Measurements from ENCODE around the gene CEACAM20. TPM values are rescaled to one million over a fixed set of nuclear protein-coding genes. Genes with fewer than 3 reads are reported as not detected.
"Not testable (repeated sequence)": the region's sequence is repeated elsewhere in the genome, so short reads cannot be mapped to it uniquely, and the experiment has no call there.

CEACAM20 gene
- polyA plus RNA-seq, 3 donors, result not detected

DNA sequence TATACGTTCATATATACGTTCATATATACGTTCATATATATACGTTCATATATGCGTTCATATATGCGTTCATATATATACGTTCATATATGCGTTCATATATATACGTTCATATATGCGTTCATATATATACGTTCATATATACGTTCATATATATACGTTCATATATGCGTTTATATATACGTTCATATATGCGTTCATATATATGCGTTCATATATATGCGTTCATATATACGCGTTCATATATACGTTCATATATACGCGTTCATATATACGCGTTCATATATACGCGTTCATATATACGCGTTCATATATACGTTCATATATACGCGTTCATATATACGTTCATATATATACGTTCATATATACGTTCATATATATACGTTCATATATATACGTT, 21.5 kb upstream of the CEACAM20 start:
- not testable (repeated sequence) for DNase-seq (ENCODE audit: low read depth in 3 of 3, low spot score in 2 of 3)

DNA sequence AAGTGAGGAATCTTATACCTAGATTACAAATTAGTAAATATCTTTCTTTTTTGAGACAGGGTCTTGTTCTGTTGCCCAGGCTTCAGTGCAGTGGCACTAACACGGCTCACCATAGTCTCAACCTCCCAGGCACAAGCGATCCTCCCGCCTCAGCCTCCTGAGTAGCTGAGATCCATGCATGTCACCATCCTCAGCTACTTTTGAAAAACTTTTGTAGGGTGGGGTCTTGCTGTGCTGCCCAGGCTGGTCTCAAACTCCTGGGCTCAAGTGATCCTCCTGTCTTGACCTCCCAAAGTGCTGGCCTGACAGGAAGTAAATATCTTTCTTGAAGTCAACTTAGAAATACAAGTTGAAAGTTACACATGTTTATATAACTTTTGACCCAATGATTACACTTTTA, 20.0 kb upstream of the CEACAM20 start:
- no peak for DNase-seq (ENCODE audit: low read depth in 3 of 3, low spot score in 2 of 3)

DNA sequence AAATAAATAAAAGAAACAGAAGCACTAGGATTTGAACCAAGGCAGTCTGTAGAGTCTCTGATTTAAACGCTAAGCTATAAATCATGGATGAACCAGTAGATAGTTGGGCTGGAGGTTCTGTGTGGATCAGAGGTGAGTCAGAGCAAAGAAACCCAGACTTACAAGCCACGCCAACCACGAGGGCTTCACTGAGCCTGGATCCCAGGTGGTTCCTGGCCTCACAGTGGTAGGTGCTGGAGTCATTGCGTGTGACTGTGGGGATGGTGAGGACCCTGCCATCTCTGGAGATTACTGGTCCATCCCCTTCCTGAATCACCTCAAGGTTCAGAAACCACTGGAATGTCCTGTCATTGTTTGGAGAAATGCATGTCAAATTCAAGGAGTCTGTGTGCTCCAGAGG, 19.3 kb upstream of the CEACAM20 start:
- no peak for DNase-seq (ENCODE audit: low read depth in 3 of 3, low spot score in 2 of 3)

DNA sequence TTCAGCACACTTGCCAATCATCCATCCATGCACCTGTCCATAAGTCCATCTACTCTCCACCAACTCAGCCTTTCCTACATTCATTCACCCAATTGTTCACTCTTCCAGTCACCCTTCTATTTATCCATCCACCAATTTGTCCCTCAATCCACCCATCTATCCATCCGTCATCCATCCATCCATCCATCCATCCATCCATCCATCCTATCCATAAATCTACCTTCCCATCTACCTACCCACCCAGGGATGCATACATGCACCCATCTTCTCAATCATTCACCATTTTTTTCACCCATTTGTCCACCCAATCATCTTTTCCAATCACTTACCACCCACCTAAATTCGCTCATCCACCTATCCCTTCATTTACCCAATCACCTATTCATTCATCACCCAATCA, 14.6 kb upstream of the CEACAM20 start:
- no peak for DNase-seq (ENCODE audit: low read depth in 3 of 3, low spot score in 2 of 3)

DNA sequence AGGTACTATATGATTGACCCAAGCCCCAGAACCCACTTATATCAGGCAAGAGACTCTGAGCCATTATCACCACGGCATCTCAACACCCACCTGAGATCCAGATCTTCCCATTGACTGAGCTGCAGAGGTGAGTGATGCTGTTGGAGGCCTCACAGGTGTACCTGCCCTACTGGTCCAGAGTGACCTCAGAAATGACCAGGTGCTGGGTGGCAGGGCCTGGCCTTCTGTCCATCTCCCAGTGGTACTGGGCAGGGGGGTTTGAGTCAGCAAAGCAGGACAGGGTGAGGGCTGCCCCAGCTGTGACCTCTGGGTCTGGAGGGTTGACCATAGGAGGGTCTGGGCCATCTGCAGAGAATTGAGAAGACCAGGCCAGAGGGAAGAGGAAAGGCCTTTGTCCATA, 13.2 kb upstream of the CEACAM20 start:
- DNase-seq (ENCODE audit: low read depth in 3 of 3, low spot score in 2 of 3), result no peak

DNA sequence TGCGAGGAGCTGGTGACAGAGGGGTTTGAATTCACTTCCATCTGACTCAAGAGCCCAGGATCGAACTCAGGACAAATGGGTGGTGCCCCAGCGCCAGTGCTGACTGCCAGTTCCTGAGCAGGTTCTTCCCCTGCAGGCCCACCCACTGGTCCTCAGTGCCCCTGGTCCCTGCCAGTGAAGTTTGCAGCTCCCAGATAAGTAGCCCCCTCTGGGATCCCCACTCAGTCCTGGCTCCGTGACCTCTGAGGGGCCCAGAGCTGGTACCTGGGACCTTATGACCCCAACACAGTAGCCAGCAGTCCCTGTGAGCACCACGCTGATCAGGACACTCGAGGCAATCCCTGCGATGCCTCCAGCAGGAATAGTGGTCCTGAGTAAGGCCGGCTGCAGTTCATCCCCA, 11.3 kb upstream of the CEACAM20 start:
- DNase-seq (ENCODE audit: low read depth in 3 of 3, low spot score in 2 of 3), result no peak

DNA sequence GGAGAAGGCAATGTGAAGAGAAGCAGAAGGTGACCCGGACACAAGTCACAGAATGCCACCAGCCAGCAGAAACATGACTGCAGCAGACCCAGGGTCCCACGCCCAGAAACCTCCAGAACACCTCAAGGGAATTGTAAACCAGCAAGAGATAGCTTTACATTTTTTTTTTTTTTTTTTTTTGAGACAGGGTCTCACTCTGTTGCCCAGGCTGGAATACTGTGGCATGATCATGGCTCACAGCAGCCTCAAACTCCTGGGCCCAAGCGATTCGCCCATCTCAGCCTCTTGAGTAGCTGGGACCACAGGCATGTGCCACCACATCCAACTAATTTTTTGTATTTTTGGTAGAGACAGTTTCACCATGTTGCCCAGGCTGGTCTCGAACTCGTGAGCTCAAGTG, 10.5 kb upstream of the CEACAM20 start:
- no peak for DNase-seq (ENCODE audit: low read depth in 3 of 3, low spot score in 2 of 3)

DNA sequence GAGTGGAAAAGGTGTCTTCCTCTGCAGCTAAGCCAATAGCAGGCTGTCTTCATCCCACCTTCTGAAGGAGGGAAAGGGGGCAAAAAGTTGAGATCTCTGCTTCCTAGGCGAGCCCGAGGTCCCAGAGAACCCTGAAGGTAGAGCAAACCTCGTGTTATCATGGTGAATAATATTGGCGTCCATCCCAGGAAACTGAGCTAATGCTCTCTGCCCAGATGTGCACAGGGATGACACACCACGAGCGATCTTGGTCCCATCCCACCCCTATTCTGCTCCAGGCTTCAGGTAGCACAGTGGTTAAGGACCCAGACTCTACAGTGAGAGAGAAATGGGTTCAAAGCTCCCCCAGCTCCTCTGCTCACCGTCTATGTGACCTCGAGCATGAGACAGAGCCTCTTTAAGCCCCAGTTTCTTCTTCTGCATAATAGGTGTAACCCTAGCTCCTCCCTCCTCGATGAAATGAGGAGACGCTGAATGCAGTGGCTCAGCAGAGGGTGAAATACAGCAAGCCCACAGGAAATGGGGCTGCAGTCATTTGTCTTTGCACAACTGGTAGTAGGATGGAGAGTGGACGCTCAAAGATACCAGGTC, 9.9 kb upstream of the CEACAM20 start:
- DNase-seq (ENCODE audit: low read depth in 3 of 3, low spot score in 2 of 3), result no peak

DNA sequence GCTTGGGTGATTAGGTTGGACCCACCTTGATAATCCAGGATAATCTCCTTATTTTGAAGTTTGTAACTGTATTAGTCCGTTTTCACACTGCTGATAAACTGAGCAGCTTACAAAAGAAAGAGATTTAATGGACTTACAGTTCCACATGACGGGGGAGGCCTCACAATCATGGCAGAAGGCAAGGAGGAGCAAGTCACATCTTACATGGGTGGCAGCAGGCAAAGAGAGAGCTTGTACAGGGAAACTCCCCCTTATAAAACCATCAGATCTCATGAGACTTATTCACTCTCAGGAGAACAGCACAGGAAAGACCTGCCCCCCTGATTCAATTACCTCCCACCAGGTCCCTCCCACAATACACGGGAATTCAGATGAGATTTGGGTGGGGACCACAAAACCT, 5.9 kb upstream of the CEACAM20 start:
- not testable (repeated sequence) for DNase-seq (ENCODE audit: low read depth in 3 of 3, low spot score in 2 of 3)

DNA sequence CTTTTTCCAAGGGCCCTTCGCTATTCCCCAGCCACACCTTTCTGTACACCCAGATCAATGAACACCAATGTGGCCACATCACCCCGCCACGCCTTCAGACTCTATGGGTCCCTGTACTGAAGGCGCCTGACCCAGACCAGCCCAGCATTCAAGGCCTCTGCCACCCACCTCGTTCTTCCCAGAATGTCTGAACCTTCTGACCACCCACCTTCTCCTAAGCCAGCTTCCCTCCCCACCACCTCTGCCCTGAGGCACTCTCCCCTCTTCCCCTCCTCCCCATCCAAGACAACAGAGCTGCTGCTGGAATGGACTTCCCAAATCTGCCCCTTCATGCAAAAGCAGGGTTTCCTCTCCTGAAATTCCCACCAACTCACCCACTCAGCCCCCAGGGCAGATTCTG, 3.3 kb upstream of the CEACAM20 start:
- DNase-seq (ENCODE audit: low read depth in 3 of 3, low spot score in 2 of 3), result no peak

DNA sequence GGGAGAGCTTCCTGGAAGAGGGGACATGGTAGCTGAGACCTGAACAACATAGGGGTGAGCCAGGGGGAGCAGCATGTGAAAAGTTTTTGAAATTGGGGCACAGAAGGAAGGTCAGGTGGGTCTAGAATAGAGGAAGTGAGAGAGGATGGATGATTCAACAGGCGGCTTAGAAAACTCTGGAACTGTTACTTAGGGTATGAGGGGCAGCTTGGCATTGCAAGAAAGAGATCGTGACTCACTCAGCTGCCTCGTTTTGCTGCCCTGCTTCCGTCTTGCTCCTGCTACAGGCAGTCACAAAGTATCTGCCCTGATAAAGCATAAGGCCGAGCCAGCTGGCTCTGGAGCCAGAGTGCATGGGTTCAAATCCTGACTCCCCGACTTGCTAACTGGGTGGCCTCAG, 1.3 kb upstream of the CEACAM20 start:
- no peak for DNase-seq (ENCODE audit: low read depth in 3 of 3, low spot score in 2 of 3)

DNA sequence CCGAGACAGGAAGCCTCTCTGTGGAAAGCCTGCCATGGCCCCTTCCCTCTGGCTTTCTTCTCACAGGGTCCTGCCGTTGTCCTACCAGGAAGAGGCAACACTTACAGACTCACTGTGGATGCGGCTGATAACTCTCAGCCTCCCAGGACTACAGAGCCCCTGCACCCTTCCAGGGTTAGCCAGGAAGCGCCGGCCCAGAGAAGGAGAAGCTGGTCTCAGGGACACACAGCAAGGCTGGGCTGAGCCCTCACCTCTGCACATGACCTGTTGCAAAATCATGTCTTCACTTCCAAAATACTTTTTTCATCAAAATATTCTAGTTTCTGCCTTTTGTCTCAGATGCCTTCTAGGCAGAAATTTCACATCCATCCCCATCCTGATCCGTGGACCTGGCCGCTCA, 1.9 kb downstream of the CEACAM20 start:
- DNase-seq (ENCODE audit: low read depth in 3 of 3, low spot score in 2 of 3), result no peak

DNA sequence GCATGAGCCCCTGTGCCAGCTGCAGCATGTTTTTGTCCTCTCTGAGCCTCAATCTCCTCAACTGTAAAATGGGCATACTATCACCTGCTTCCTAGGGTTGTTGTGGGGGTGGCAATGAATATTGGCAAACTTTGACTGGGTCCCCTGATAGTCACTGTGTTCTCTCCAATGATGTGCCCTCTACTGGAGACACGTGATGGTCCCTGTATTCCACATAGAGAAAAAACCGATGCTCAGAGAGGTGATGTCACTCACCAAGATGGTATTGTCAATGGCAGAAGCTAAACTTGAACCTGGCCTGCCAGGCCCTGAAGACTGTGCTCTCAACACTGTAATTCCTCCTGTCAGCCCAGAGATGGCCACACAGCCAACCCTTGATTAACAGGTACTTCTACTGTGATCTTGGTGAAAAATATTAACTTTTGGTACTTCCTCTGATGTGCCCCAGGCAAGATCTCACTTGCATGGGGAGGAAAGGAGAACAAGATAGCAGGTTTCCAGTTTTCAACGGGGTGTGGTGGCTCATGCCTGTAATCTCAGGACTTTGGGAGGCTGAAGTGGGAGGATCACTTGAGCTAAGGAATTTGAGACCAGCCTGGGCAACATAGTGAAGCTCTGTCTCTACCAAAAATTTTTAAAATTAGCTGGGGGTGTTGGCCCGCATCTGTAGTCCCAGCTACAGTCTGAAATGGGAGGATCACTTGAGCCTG, 3.6 kb downstream of the CEACAM20 start:
- no peak for DNase-seq (ENCODE audit: low read depth in 3 of 3, low spot score in 2 of 3)

DNA sequence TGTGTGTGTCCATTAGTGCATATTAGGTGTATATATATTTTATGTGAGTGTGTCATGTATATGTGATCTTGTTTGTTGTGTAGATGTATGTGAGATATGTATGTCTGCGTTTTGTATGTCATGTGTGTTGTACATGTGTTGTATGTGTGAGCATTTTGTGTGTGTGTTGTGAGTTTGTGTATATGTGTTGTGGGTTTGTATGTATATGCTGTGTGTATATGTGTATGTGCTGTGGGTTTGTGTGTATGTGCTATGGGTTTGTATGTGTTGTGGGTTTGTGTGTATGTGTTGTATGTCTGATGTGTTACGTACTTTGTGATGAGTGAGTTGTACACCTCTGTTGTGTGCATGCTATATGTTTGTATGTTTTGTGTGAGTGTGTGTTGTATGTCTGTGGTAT, 8.1 kb downstream of the CEACAM20 start:
- no peak for DNase-seq (ENCODE audit: low read depth in 3 of 3, low spot score in 2 of 3)

DNA sequence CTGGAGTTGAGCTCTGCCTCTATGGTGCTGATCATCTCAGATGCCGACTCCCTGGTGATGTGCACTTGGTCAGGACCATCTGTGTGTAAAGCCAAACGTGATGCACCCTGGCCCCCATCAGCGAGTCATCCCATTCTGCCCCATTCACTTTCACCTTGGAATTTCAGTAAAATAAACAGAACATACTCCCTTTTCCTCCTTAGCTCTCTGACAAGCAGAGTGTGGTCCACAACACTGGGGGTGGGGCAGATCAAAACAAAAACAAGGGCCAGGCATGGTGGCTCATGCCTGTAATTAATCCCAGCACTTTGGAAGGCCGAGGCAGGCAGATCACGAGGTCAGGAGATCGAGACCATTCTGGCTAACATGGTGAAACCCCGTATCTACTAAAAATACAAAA, 12.3 kb downstream of the CEACAM20 start:
- no peak for DNase-seq (ENCODE audit: low read depth in 3 of 3, low spot score in 2 of 3)

DNA sequence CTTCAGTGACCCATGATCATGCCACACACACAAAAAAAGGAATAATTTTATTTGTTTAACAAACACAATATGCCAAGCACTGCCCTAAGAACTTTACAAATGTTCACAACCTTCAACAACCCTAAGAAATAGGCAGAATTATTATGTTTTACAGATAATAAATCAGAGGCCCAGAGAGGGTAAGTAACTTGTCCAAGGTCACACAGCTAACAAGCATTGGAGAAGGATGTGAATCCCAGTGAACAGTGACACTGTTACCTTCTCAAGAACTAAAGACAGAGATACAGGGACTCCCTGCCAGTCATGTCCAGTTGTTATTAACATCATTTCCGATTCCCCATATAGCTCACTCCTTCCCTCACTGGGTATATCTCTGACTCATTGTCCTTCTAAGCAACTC, 13.6 kb downstream of the CEACAM20 start:
- no peak for DNase-seq (ENCODE audit: low read depth in 3 of 3, low spot score in 2 of 3)

DNA sequence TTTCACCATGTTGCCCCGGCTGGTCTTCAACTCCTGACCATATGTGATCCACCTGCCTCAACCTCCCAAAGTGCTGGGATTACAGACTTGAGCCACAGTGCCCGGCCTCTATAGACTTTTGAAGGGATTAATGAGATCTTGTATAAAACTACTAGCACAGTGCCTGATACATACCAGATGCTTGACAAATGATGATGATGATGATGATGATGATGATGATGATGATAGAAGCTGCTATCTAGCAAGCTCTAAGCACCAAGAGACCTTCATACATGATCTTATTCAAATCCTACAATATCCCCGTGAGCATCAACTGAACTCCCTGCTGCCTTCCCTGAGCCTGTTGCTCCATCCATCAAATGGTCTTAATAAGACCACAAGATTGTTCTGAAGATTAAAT, 14.4 kb downstream of the CEACAM20 start:
- DNase-seq (ENCODE audit: low read depth in 3 of 3, low spot score in 2 of 3), result no peak

DNA sequence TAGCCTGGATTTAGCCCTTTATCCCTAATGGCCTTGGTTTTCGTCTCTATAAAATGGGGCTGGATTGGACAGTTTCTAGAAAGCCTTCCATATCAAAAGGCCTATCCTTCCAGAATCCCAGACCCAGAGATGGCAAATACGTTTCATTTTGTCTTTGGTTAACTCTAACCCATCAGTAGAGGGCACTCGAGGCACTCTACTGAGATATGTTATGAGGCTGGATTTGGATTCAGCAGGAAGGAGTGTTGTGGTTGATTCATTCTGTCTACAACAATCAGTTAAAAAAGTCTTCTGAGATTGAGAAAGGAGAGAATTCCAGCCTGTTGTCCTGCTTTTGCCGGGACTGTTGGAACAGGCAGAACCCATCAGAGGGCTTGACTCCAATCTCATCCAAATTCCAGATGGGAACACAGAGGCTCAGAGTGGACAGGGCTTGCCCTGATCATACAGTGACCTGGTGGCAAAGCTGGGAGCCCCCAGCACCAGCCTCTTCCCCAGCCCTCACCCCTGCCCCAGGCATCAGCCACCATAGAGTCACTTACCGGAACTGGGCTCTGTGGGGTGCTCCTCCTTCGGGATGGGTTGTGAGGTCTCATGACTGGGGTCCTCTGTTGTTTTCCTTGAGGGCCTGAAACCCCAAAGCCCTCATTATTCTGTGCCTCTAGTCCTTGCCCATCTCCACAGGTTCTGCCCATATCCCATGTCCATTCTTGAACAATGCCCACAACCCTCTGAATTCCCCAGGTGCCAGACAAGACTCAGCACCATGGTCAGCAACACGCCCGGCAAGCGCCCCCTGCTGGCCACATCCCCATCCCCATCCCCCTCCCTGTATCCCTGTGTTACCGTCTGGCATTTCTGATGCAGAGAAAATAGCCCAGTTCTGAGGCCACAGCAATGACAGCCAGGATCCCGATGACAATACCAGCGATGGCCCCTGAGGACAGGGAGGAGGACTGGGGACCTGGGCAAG, 16.9 kb downstream of the CEACAM20 start:
- no peak for DNase-seq (ENCODE audit: low read depth in 3 of 3, low spot score in 2 of 3)

DNA sequence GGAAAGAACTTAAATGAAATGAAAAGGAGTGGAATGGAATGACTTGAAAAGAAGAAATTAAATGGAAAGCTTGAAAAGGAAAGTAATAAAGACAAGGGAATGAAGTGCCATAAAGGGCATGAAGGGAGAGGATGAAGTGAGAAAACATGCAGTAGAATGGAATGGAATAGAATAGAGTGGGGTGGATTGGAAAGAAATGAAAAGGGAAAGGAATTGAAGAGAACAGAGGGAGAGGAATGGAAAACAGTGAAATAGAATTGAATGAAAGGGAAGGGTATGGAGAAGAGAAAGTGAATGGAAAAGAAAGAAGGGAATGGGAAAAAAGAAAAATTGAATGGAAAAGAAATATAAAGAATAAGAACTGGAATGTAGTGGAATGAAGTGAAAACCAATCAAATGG, 20.0 kb downstream of the CEACAM20 start:
- DNase-seq (ENCODE audit: low read depth in 3 of 3, low spot score in 2 of 3), result no peak

DNA sequence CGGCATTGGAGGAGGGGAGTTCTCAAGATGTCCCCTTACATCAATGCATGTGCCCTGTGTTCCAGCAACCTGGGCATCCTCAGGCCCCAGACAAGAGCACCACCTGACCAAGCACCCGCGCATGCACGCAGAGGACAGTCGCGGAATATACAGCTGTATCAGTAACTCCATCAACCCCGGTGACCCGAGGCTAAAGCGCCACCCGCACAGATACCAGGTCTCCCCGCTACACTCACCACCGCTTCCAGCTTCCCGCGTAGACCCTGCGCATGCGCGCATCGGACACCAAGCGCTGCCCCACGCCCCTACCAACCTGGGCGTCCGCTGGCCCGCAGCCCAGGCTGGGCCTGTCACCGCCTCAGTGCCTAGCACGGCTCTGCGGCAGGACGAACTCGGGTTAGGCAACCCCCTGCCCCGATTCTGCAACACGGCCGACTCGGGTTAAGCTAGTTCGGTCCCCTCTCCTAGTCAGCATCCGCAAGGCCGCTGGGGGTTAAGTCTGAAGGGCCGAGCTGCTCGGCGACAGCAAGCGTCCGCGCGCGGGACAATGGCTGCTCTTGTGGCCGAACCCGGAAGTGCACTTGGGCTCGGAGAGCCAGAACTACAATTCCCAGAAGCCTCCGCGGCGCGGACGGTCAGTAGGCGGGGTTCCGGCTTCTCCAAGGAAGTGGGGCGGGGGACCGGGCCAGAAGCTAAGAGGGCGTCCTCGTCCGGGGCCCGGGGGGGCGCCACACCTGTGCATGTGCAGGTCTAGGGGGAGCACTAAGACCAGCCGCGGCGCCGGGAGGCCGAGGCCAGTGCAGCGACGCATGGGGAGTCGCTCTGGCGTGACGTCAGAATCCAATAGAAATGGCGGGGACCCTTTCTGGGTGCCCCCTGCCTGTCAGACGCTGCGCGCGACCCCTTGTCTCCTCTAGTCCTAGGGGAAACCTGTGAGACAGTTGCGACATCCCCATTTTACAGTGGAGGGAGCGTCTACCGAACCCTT, 29.2 kb downstream of the CEACAM20 start, which contains the start of gene ZNF180:
ZNF180 (minus strand) TSS at position 561 of the 988 bp plus-strand sequence. CDS start 3,188 bp downstream, outside the sequence.
- DNase-seq (ENCODE audit: low read depth in 3 of 3, low spot score in 2 of 3), result peak; percentile 94 to 96 (median 95)

Data from right renal cortex interstitium (tissue), 3 donors.